GM19397 (cell line): ENCODE measurements around the gene PTGIS.

Experiments
- ATAC-seq: cut with Tn5 transposase; IDR thresholded peaks from one replicate; pipeline ENCODE4 v1.9.1; 2021; ENCODE audit warnings: mild to moderate bottlenecking, moderate library complexity; ENCODE audit not compliant: unreplicated experiment

PTGIS gene

DNA sequence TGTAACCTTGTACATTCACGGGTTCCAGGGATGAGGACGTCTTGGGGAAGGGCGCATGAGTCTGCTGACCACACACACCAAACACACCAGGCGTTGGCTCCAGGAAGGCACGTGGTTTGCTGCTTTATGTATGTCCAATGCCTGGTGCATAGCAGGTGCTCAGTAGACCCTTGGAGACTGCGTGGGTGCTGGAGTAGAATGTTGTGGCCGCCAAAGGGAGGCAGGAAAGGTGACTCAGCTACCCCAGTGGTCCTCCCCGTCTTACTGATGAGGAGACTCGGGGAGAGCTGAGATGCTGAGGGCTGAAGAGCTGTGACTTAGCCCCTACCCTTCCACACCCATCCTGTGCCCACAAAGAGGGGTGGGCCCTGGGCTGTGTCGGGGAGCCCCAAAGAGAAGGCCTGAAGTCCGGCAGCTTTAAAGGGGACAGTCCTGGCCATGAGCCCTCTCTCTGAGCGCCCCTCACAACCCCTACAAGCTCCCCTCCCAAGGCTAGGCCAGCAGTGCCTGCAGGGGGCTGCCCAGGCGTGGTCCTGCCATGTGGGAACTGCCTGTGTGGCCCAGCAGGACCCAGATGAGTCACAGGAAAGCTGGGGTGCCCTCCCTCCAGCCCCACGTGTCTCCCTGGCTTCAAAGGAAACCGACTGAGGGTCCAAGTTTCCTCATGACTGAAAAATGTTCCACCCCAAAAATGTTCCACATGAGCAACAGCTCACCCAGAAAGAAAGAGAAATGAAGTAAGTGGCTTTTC is 28.0 kb upstream of the PTGIS start:
- ATAC-seq = no peak

DNA sequence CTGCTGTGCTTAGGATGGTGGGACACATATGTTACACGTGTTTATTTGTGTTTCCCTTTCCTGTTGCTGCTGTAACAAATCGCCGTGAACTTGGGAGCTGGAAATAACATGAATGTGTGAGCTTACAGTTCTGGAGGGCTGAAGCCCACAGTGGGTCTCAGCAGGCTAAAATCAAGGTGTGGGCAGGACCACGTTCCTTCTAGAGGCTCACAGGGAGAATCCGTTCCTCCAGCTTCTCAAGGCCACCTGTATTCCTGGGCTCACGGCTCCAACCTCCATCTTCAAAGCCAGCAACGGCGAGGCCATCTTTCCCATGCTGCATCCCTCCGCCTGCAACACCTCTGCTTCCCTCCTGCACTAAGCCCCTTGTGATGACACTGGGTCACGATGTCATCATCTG is 27.4 kb upstream of the PTGIS start:
- no peak for ATAC-seq

DNA sequence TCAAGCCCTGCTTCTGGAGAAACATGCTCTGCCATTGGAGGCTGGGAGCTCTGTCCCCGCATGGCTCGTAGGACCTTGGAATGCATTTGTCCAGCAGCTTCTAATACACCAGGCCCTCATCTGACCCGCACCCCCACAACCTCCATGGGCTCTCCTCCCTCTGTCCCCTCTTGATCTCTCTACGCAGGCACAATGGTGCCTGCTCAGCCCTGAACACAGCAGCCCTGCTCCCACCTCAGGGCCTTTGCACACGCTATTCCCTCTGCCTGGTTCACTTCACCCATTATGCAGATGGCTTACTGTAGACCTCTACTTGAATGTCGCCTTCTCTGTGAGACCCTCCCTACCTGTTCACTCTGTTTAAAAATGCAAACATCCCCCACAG is 27.0 kb upstream of the PTGIS start:
- ATAC-seq = no peak

DNA sequence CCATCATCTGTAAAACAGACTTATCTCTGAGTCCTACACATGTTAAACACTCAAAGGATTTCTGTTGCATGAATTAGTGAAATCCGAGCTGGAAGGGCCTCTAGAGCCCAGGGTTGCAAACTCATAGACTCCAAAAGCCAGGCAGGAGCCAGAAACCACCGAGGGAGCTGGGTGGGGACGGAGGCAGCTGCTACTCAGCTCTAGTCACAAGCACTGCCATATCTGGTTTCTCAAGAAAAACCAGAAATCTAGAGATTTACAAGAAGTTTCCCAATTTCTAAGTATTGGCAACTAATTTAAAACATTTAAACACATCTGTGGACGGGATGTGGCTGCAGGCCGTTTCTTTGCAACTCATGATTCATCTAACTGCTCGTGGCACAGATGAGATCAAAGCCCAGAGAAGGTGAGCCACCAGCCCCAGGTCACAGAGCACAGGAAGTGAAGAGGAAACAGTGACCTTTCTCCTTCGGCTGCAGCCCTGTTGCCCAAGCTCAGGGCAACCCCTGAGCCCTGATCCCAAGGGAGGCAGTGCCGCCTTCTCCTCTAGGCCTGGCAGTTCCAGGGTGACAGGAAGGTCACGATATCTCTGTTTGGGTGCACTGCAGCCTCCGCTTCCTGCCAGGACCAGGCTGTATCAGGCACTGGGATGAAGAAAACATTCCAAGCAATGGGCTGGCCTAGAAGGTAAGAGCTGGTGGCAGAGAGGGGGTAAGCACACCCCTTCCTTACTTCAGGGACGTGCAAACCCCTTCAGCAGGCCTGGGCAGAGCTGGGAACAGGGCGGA is 26.4 kb upstream of the PTGIS start:
- ATAC-seq = no peak

DNA sequence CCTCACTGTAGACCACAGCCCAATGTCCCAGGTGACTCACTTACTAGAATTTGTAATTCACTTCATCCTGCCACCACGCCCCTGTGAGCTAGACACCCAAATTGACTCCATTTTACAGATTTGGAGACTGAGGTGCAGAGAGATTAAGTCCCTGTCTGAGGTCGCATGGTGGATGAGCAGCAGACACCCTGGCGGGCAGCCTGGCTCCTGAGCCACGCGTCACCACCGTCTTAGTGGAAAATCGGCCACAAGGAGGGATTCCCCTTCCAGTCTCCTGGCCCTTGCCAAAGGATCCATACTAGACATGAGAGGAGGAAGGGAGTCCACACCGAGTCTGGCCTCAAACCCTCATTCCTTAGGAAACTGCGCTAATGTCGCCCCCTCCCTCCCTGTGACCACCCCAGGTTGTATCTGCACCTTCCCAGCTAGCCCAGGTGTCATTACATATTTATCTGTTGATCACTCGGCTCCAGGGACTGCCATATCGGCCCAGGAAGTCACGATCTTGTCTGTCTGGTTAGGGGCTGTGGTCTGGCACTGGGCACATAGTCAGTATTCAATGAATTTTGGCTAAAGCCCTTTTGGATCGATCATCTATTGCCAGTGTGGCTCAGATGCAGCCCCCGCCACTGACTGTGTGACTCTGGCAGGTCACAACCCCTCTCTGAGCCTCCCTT is 25.7 kb upstream of the PTGIS start:
- no peak for ATAC-seq

DNA sequence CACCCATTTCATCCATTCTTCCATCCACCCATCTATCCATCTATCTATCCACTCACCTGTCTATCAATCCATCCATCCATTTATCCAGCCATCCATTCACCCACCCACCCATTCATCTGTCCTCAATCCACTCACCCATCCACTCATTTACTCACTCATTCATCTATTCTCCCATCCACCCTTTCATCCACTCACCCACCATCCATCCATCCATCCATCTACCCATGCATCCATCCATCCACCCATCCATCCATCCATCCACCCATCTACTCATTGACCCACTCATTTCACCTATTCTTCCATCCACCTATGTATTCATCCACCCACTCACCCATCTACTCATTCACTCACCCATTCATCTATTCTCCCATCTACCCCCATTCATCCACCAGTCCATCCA is 24.2 kb upstream of the PTGIS start:
- ATAC-seq = no peak

DNA sequence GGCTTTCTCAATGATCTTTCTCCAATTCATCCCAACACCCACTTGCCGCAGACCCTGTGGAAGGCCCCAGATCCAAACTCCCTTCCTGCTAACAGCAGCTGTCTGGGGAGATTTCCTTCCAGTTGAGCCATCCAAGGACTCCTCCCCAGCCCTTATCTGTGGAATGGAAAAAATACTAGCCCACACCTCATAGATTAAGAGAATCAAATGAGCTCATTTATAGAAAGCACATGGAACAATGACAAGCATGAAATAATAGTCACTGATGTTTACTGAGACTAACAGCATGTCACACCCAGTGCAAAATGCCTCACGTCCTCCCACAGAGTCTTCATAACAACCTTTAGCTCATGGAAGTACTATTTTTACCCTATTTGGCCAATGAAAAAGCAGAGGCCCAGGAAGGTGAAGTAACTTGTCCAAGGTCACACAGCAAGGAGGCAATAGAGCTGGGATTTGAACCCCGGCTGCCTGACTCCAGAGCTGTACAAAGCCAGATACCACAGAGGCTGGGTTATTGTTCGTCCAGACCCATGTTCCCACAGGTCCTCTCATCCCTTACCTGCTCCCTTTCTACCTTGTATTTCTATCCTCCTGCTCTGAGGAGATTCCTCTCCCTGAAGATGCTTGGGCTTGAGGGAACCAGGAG is 23.4 kb upstream of the PTGIS start:
- ATAC-seq = no peak

DNA sequence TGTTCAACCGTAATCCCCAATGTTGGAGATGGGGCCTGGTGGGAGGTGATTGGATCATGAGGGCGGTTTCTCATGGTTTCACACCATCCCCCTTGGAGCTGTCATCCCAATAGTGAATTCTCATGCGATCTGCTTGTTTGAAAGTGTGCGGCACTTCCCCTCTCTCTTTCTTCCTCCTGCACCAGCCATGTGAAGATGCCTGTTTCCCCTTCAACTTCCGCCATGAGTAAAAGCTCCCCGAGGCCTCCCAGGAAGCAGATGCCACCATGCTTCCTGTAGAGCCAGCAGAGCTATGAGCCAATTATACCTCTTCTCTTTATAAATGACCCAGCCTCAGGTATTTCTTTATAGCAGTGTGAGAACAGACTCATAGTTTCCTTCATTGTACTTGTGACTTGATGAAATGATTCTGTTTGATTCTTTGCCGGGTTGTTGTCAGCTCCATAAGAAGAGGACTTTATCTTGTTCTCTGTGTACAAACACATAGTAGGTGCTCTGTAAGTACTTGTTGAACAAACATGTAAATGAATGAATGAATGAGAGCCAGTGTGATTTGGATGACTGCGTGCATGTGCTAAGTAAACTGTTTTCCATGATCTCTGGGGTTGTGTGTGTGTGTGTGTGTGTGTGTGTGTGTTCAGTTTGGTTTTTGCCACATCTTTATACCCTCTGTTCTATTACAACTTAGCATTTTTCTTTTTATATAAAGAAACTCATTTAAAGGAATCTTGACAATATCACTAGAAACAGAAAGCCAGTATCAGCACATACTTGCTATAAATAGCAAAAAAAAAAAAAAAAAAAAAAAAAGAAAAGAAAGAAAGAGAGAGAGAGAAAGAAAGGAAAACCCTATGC is 22.5 kb upstream of the PTGIS start:
- no peak for ATAC-seq

DNA sequence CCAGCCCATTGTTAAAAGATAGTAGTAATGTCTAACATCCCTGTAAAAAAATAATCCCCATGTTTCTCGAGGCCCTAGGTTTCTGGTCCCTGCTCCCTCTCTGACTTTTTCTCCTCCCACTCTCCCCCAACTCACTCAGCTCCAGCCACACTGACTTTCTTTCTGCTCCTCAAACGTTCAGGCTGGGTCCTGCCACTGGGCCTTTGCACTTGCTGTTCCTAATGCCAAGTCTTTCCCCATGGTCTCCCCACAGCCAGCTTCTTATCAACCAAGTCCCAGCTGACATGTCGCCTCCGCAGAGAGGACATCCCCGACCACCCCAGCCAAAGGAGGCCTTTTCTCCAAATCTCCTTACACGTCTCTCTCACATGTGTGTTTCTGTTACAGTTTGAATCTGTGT is 21.8 kb upstream of the PTGIS start:
- ATAC-seq = no peak

DNA sequence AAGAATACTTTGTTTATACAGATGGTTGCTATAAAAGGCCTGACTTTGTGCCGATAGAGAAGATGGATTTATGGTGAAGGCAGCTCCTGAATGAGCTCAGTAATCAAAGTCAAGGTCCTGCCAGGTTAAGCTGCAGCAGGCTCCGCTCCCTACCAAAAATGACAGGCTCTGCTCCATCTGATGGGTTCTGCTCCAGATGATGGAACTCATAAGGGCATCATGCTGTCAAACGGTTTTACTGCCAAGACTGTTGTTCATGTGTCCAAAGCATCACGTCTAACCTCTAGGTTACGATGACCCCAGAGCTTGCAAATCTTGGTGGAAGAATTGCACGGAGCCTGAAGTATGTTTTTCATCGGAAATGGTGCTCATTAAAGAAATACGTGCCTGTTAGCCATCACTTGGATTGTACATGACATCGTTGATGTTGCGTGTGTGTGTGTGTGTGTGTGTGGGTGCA is 19.2 kb upstream of the PTGIS start:
- no peak for ATAC-seq

DNA sequence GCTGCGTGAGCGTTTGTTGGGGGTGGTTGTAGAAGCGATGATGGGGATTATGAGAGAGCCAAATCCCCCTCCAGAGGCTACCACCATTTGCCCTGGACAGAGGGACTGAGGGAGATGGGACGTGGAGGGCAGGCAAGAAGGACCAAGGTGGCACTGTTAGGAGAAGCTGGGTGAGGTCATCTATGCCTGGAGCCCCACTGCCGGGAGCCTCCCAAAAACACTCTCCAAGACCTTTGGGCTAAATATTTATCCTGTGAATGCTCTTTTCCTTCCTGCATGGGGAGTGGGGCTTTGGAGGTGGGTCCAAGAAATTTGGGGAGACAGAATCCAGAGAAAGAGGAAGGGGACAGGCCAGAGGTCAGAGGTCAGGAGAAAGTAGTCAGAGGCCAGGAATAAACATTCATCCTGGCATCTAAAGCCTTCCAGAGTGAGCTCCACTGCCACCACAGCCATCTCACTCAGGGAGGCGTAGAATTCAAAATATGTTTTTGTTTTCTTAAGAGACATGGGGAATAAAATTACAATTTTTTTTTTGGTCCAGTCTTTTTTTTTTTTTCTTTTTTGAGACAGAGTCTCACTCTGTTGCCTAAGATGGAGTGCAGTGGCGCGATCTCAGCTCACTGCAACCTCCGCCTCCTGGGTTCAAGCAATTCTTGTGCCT is 17.8 kb upstream of the PTGIS start:
- ATAC-seq = no peak

DNA sequence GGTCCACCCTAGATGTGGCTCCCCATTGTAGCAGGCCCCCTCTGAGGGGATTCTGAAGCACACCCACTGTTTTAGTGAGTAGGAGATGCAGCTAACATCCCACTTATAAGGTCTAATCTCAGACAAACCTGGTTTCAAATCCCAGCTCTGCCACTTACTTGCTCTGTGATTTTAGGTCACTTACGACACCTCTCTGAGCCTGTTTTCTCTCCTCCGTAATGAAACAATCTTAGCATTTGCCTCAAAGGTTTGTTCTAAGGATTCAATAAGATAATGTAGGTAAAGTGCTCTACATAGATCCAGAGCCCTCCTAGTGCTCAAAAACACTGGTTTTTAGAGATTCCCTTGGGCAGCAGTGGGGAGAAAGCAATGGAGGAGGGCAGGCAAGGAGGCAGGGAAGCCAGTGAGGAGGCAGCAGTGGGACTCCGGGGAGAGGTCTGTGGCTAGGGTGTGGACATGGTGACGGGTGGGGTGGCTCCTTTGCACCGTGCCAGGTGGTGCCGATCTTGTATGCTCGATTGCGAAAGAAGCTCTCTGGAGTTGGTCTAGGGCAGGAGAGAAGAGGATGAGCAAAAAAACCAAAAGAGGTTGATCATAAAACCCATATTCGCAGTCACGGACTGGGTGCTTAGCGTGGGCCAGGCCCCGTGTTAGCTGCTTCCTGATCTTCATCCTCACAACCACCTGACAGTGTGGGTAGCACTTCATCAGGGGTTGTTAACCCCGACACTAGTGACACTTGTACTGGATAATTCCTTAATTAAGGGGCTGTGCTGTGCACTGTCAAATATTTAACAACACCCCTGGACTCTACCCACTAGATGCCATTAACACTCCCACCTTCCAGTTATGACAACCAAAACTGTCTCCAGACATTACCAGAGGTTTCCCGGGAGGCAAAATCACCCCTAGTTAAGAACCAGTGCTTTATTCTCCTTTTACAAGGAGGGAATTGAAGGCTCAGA is 16.8 kb upstream of the PTGIS start:
- ATAC-seq = no peak

DNA sequence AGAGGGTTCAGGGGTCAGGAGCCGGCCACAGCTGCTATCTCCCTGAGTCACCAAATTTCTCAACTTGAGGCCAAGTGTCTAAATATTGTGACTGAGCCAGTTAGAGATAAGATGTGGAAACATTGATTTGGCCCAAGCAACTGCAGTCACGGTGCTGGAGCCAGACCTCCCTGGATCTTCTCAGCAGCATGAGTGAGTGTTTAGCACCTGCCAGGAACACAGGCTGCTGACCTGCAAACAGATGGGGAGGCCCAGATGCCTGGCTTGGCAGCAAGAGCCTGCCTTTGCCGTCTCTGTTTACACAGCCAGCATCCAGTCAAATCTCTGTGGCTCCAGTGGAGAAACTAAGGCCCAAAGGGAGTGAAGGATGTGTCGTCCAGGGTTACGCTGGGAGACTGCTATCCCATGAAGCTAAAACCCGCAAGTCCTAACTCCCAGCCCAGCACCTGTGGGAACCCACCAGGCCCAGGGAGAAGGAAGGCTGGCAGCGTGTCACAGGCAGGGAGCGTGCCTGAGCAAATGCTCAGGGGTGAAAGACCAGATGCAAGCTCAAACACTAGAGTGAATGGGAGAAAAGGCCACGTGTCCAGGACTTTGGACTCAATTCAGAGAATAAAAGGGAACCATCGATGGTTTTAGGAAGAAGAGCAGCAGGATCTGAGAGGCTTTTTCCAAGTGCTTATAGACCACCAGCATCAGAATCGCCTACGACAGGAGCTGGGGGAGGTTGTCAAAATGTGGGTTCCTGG is 15.9 kb upstream of the PTGIS start:
- ATAC-seq = no peak

DNA sequence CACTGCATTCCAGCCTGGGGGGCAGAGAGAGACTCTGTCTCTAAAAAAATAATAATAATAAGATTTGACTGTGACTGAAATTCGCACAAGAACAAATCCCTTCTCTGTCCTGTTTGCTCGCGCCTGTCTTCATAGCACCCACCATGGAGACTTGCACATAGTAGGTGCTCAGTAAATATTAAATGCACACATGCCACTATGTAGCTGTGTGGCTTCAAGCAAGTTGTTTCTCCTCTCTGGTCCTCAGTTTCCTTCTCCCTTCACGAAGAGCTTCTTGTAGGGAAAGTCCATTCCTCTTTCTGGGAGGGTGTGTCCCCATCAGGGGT is 15.4 kb upstream of the PTGIS start:
- no peak for ATAC-seq

DNA sequence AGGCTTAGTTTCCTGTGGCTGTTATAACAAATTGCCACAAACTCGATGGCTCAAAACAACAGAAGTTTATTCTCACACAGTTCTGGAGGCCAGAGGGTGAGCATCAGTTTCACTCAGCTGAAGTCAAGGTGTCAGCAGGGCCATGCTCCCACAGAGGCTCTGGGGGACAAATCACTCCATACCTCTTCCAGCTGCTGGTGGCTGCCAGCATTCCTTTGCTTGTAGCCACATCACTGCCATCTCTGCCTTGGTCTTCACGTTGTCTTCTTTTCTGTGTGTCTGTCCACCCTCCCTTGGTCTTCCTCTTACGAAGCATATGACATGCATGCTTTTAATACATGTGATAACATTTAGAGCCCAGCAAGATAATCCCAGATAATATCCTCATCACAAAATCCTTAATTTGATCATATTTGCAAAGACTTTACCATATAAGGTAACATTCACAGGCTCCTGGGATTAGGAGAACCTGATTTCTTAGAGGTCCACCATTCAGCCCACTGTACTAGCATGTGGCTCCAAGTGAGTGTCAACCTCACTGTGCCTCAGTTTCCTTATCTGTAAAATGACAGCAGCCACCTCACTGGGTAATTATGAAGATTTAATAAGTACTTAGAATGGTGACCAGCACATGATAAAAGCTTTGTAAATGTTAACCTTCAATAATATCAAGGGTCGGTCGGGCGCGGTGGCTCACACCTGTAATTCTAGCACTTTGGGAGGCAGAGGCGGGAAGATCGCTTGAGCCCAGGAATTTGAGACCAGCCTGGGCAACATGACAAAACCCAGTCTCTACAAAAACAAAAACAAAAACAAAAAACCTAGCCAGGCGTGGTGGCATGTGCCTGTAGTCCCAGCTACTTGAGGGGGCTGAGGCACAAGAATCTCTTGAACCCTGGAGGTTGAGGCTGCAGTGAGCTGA is 14.7 kb upstream of the PTGIS start:
- ATAC-seq = no peak

DNA sequence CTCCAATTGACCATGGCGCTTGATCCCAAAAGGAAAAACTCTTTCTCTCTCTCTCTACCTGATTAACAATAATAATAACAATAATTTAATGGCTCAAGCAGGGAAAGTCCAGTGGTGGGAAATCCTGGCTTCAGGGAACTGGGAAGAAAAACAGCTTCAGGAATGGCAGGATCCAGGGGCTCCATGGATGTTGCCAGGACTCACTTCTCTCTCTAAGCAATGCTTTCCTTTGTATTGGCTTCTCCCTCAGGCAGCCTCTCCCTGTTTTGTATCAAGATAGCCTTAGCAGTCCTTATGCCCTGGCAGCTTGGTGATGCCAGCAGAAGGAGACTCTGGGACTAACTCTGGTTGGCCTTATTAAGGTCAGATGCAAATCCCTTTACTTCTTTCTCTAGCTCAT is 13.5 kb upstream of the PTGIS start:
- no peak for ATAC-seq

DNA sequence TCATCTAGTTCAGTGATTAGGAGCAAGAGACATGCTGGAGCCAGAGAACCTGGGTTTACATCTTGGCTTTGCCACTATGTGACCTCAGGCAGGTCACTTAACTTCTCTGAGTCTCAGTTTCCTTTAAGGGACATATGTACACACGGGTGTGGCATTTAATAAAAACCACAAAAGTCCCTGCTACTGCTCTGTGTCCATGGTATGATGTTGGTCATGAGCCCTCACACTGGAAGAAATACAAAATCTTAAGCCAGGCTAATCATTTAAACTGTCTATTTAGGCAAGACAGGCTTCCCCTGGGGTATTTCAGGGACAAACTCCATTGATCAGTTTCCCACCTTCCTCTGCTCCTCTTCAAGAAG is 12.9 kb upstream of the PTGIS start:
- ATAC-seq = no peak
